ENCODE results near the gene GAB2.
"Not testable (repeated sequence)": the region's sequence is repeated elsewhere in the genome, so short reads cannot be mapped to it uniquely, and the experiment has no call there.

GAB2 gene

DNA sequence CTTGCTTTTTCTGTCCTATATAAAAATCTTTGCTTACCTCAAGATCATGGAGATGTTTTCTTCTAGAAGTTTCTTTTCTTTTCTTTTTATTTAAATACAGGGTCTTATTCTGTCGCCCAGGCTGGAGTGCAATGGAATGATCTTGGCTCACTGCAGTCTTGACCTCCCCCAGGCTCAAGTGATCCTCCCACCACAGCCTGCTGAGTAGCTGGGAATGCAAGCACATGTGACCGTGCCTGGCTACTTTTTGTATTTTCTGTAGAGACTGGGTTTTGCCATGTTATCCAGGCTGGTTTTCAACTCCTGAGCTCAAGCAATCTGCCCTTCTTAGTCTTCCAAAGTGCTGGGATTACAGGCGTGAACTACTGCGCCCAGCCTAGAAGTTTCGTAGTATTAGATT, 183.6 kb downstream of the GAB2 start:
- TF ChIP-seq, protein P1, sequence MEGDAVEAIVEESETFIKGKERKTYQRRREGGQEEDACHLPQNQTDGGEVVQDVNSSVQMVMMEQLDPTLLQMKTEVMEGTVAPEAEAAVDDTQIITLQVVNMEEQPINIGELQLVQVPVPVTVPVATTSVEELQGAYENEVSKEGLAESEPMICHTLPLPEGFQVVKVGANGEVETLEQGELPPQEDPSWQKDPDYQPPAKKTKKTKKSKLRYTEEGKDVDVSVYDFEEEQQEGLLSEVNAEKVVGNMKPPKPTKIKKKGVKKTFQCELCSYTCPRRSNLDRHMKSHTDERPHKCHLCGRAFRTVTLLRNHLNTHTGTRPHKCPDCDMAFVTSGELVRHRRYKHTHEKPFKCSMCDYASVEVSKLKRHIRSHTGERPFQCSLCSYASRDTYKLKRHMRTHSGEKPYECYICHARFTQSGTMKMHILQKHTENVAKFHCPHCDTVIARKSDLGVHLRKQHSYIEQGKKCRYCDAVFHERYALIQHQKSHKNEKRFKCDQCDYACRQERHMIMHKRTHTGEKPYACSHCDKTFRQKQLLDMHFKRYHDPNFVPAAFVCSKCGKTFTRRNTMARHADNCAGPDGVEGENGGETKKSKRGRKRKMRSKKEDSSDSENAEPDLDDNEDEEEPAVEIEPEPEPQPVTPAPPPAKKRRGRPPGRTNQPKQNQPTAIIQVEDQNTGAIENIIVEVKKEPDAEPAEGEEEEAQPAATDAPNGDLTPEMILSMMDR (IDR thresholded peaks at IDR 0.05; ENCODE audit: low read depth, low read length): no peak
- DNase-seq (ENCODE audit: extremely low read depth, low read depth): no peak

DNA sequence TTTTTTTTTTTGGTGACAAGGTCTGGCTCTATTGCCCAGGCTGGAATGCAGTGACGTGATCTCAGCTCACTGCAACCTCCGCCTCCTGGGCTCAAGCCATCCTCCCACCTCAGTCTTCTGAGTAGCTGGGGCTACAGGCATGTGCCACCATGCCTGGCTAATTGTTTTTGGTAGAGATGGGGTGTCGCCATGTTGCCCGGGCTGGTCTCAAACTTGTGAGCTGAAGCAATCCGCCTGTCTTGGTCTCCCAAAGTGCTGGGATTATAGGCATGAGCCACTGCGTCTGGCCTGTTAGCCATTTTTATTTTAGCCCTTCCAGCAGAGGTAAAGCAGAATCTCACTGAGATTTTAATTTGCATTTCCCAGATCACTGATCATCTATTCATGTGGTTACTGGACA, 184.6 kb downstream of the GAB2 start:
- not testable (repeated sequence) for DNase-seq (ENCODE audit: extremely low read depth, low read depth)

DNA sequence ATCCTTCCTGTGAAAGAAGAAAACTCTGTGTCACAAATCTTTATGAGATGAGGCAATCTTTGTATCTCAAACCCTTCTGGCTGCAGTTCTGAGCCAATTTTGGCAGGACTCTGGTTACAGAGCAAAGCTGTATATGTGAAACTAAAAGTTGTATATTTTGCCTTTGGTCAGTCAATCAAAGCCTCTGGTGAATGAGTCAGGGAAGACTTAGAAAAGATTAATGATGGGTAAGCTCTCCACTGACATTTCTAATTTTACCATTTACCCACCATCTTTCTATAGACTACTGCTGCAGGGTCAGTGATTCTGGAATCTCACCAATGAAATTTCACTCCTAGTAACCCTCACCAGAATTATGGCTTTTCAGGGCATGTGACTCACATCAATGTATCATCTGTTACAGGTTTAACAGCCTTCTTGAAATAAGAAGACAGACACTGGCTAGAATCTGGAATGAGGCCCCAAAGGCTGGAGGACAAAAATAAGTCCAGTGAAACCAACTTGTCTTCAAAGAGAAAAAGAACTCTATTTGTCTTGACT, 185.6 kb downstream of the GAB2 start:
- peak; percentile 27 for DNase-seq (ENCODE audit: extremely low read depth, low read depth)
- TF ChIP-seq, protein P1 (IDR thresholded peaks at IDR 0.05; ENCODE audit: low read depth, low read length): no peak

DNA sequence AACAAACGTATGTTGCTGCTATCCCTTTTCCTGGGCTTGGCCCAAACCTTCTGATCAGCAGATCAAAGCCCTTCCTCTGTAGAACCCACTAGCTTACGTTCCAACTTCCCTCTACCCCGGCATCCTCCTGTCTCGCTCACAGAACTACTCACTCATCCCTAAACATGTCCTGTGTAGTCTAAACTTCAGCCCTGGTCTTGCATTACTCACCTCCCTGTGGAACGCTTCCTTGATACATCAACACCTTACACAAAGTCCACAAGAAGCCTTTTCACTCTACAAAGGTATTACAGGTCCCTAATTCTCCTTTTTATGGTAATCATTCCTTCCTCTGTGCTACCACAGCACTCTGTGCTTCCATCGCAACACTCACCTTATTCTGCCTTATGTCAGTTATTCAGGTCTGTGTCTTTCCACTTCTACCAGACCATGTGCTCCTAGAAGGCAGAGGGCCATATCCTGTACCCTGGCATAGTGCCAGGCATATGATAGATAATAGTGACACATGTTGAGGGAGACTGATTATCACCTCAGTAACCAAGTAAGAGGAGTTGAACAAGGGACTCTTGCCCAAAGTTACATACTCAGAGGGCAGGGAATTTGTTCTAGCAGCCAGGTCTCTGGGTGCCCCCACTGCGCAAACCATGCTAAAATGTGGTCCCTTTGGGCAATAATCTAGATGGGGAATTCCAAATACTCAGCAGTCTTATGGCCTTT, 187.3 kb downstream of the GAB2 start:
- no peak for DNase-seq (ENCODE audit: extremely low read depth, low read depth)
- TF ChIP-seq, protein P1 (IDR thresholded peaks at IDR 0.05; ENCODE audit: low read depth, low read length): no peak

DNA sequence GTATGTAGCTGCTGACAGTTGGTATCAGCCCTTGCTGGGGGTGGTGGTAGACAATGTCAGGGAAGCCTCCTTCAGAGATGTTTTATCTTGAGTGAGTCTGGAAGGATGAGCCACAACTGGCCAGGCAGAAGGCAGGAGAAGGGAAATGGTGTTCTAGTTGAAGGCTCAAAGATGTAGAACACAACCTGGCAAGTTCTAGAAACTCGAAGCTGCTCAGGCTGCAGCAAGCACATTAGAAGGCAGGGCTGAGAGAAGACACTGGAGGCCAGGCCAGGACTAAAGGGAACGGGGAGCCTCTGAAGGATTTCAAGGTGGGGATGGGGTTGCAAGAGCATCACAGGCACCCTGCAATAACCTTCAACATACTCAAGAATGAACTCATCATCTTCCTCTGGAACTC, 188.5 kb downstream of the GAB2 start:
- TF ChIP-seq, protein P1 (IDR thresholded peaks at IDR 0.05; ENCODE audit: low read depth, low read length): no peak
- DNase-seq (ENCODE audit: extremely low read depth, low read depth): no peak

DNA sequence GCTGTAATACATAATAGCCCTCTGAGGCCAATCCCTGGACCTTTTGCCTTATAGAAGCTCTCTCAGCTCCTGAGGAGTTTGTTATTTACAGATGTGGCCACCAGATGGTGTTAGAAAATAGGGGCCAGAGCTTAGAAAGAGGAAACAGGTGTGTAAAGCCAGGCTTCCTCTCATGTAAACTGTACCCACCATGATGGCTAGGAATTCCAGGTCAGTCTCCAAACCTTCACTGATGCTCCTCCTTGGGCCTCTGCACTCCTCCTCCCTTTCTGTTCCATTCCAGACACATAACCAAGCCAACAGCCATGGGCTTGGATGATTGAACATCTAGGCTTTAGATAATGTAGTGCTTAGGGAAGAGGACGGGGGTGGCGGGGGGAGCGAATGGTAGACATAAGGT, 189.2 kb downstream of the GAB2 start:
- DNase-seq (ENCODE audit: extremely low read depth, low read depth): no peak
- TF ChIP-seq, protein P1 (IDR thresholded peaks at IDR 0.05; ENCODE audit: low read depth, low read length): peak; percentile 53

DNA sequence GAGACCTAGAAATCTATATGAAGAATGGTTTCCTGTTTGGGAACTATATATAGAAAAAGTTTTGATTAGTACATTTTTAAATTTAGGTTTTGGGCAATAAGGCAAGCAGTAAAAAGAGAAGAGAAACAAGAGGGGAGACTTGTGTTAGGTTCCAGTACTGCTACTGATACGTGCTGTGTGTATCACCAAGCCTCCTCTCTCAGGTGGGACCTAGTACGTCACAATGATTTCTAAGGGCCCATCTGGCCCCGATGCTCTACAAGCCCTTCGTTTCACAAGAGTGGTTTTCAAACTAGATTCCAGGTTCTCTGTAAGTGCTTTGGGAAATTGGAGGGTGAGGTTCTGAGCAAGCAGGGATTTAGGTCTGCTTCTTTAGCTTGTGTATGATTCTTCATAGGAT, 189.7 kb downstream of the GAB2 start:
- TF ChIP-seq, protein P1 (IDR thresholded peaks at IDR 0.05; ENCODE audit: low read depth, low read length): no peak
- no peak for DNase-seq (ENCODE audit: extremely low read depth, low read depth)
